ENCODE results near the gene STARD3NL. TPM values are rescaled to one million over a fixed set of nuclear protein-coding genes. Genes with fewer than 3 reads are reported as not detected.
"Not testable (repeated sequence)": the region's sequence is repeated elsewhere in the genome, so short reads cannot be mapped to it uniquely, and the experiment has no call there.

STARD3NL gene
- total RNA-seq, 1 donor from 2014 or later, result 48.7 TPM

DNA sequence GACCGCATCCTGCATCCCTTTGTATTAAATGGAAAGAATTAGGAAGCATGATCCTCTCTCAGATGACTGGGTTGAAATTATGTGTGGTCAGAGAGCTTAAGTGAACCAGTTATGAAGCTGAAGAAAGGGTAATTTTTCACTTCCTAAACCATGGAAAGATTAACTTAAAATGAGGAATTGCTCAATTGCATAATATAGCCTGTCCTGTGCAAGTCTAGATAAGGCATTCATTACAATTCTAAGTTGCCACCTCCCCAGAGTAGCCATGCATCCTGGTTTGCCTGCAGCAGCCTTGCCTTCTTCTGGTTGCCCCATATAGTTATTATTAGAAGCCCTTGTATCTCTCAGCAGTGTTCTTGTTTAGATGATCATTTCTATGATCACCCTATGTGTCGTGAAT lies 45.3 kb downstream of the STARD3NL start:
- DNase-seq, result no peak

DNA sequence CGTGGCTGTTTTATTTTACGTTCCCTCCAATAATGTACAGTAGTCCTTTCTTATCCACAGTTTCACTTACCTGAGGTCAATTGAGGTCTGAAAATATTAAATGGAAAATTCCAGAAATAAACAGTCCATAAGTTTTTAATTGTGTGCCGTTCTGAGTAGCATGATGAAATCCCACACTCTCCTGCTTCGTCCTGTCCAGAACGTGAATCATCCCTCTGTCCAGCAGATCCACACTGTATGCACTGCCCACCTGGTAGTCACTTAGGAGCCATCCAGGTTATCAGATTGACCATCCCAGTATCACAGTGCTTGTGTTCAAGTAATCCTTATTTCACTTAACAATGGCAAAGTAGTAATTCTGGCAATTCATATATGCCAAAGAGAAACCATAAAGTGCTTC lies 46.3 kb downstream of the STARD3NL start:
- DNase-seq, result no peak

DNA sequence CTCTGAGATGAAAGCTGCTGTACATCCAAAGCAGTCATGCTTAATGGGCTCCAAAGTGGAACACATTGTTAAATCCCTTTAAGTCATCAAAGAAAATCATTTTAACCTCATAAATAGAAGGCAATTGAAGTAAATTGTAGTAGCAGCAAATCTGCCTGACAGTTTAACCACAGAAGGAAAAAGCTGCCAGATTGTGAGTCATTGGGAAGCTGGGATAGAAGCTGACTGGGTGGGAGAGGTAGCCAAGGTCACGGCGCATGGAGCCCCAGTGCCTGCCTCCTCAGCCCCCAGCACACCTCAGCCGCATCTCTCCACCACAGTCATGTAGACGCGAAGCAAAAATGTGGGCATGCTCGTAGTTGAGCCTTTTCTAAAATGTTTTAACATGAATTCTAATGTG lies 51.3 kb downstream of the STARD3NL start:
- peak; percentile 10 for DNase-seq

DNA sequence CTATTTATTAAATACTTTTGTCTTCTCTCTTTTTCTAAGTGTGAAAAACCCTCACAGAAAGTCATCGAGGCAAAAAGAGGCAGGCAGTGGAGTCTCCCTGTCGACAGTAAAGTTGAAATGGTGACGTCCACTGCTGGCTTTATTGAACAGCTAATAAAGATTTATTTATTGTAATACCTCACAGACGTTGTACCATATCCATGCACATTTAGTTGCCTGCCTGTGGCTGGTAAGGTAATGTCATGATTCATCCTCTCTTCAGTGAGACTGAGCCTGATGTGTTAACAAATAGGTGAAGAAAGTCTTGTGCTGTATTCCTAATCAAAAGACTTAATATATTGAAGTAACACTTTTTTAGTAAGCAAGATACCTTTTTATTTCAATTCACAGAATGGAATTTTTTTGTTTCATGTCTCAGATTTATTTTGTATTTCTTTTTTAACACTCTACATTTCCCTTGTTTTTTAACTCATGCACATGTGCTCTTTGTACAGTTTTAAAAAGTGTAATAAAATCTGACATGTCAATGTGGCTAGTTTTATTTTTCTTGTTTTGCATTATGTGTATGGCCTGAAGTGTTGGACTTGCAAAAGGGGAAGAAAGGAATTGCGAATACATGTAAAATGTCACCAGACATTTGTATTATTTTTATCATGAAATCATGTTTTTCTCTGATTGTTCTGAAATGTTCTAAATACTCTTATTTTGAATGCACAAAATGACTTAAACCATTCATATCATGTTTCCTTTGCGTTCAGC lies 52.0 kb downstream of the STARD3NL start:
- DNase-seq, result no peak

DNA sequence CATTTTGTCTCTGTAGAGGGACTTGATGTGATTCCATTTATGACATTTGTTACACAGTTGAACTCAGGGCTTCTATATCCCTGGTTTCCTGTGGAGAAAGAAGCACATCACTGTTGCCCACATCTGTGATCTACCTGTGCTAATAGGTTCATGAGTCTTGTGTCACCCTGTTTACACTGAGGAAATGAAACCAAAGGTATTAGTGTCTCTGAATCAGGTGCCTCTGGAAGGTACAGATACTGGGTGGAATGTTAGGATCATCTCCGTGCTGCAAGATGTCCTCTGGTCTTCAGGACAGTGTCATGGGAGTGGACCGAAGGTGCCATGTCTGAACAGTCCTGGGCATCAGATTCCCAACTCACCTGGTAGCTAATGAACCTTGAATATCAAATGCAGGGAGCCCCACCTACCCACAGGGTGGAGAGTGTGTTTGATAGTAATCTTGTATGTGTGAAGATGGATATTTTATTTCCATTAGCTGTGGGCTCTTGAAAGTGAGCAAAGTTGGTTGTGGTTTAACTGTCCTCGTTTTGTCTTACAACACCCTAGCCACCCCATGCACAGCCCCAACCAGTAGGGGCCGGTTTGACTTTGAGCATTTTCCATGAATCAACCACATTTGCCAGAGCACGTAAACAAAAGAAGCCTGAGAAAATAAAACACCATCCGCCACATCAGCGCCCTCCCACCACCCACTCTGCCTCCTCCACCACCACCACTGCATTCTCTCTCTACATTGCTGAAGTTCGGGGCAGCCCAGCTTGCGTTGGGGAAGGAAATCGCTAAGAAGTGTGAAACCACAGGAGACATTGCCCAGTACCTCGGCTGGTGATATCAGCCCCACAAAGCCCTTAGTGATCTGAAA lies 54.7 kb downstream of the STARD3NL start:
- DNase-seq, result no peak

DNA sequence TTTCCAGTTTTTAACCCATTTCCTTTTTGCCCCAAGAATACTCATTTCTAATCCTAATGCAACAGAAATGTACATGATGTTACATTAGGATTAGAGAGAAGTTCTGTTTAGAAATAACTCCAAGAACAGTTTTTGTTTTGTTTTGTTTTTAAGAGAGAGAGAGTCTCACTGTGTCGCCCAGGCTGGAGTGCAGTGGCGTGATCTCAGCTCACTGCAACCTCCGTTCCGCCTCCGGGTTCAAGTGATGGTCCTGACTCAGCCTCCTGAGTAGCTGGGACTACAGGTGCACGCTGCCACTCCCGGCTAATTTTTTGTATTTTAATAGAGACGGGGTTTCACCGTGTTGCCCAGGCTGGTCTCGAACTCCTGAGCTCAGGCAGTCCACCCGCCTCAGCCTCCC lies 56.7 kb downstream of the STARD3NL start:
- not testable (repeated sequence) for DNase-seq

DNA sequence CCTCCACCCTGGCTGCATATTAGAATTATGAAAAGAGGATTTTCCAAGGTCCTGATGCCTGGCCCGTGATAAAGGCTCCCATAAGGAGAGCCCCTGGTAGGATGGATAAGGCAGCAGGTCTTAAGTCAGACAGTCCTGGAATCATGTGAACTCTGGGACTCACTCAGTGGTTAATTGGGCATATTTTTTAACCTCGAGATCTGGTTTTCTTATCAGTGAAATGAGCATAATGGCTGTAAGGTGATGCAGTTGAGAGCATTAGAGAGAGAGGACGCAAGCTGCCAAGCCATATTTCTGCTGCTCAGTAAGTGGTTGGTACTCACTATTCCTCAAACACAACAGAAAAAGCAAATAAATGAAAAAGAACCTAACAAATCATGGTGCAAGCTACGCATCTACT lies 57.6 kb downstream of the STARD3NL start:
- DNase-seq, result no peak

DNA sequence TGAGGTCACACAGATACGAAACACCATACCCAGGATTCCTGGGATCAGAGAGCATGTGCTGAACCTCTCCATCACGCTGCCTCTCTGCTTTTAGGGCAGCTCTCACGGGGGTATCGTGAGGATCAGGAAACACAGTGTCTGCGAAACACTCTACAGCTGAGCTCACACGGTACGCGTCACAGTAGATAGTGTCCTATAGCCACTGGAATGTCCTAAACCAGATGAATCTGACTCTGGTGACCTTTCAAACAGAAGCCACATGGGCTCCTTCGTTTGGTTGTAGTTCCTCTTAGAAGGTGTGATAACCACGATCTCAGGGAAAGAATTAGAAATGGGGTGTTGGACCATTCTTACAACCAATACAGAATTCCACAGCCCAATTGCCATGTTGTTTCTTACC lies 61.1 kb downstream of the STARD3NL start:
- not testable (repeated sequence) for DNase-seq

DNA sequence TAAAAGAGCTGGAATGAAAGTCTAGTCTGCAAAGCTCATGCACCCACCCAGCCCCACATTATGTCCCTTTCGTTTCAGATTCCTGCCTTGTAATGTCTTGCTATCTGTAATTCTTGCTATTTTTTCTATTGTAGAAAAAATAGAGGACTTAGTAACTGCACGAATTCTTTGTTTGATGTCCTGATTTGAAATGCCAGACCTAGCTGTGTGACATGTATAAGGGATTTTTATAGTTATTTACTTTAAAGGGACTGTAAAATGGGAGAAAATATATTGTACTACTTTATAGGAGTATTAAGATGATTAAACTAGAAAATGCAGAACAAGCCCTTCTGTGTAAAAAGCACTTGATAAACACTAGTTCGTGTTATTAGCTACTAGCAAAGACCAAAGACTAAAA lies 63.0 kb downstream of the STARD3NL start:
- DNase-seq, result no peak

DNA sequence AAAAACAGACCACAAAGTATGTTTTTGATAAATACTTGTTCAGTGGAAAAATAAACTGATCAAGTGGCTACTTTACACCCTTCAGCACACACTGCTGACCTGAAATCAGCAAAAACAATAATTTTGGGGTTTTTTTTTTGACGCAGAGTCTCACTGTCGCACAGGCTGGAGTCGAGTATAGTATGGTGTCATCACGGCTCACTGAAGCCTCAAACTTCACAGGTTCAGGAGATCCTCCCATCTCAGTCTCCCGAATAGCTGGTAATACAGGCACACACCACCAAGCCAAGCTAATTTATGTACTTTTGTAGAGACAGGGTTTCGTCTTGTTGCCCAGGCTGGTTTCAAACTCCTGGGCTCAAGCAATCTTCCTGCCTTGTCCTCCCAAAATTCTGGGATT lies 64.8 kb downstream of the STARD3NL start:
- DNase-seq, result no peak

DNA sequence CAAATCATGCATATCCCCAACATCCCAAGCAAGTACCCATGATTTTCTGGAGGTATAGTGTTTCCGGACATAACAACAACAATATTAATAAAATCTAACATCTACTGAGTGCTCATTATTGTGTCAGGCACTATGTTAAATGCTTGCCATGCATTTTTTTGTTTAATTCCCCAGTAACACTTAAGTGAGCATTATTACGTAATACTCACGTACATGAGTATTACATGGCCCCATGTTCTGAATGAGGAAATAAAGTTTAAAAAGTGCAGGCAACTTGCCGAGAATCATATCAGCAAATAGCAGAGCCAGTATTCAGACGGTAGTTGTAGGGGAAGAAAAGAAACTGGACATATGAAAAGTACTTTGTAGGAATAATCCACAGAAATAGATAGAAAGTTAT lies 65.3 kb downstream of the STARD3NL start:
- DNase-seq, result not testable (repeated sequence)

DNA sequence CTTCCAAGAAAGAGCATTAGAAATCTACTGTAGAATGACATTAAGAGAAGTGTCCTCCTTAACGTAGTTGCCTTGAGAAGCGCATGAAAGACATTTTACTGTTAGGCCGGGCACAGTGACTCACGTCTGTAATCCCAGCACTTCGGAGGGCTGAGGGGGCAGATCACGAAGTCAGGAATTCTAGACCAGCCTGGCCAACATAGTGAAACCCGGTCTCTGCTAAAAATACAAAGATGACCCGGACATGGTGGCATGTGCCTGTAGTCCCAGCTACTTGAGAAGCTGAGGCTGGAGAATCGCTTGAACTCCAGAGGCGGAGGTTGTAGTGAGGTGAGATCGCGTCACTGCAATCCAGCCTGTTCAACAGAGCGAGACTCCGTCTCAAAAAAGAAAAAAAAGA lies 66.5 kb downstream of the STARD3NL start:
- peak; percentile 16 for DNase-seq

DNA sequence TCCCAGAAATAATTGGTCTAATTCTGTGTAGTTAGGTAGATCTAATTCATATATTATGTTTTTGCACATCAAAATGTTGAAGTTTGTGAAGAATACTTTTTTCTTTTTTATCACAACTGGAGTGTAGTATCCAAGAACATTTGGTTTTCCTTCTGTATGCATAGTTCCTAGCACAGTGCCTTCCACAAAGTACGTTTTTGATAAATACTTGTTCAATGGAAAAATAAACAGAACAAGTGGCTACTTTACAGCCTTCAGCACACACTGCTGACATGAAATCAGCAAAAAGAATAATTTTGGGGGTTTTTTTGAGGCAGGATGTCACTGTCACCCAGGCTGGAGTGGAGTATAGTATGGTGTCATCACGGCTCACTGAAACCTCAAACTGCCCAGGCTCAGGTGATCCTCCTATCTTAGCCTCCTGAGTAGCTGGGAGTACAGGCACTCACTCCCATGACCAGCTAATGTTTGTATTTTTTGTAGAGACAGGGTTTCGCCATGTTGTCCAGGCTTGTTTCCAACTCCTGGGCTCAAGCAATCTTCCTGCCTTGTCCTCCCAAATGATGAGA lies 67.4 kb downstream of the STARD3NL start:
- no peak for DNase-seq

DNA sequence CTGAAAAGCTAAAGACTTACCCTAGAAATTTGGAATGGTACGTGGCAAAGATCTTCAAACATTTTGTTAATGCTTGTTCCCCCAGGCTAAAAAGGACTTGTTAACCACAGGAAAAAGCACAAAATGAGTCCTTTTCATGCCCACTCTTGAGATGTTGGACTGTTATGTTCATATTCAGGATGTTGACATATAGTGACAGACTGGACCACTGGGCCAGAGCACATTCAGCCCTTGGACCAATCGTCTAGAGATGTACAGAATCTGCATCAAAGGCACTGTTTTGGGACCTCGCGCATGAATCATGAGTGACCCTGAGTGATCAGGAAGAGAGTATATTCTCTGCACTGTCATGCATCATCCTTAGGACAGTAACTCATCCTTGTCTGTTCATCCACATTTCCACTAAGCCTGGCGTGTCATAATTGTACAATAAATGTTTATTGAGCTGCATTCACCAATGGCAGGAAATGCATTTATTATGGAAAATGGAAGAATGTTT lies 70.1 kb downstream of the STARD3NL start:
- no peak for DNase-seq

DNA sequence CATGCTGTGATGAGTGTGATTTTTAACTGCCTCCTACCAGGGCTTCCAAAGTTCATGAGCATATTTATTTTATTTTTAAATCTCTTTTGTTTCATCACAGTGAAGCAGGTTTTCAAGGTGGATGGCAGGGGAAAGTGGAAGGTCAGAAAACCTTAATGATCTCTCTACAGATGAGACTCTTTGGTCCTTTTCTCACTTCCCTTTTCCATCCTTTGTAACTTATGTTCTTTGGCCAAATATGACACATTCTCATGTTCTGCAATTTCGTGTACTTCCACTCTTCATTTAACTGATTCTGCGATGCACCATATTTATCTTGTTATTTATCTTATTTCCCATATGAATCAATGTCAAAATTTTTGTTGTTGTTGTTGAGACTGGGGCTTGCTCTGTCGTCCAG lies 71.8 kb downstream of the STARD3NL start:
- not testable (repeated sequence) for DNase-seq

DNA sequence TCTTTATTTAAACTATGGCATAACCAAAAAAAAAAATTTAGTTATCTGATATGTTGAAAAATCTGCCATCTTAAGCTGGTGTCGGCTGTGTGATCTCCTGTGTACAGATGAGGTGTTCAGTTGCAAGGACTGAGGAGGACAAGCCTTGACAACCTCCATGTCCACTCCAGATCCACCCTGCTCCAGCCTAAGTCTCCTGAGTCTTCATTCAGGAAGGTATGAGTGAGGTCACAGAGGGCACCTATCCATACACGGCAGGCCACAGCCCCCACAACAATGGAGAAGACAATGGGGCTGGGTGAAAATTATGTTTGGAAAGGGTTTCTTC lies 79.3 kb downstream of the STARD3NL start:
- no peak for DNase-seq

DNA sequence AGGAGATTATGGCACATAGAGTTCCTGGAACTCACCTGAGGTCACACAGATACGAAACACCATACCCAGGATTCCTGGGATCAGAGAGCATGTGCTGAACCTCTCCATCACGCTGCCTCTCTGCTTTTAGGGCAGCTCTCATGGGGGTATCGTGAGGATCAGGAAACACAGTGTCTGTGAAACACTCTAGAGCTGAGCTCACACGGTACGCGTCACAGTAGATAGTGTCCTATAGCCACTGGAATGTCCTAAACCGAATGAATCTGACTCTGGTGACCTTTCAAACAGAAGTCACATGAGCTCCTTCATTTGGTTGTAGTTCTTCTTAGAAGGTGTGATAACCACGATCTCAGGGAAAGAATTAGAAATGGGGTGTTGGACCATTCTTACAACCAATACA lies 81.1 kb downstream of the STARD3NL start:
- DNase-seq, result not testable (repeated sequence)

DNA sequence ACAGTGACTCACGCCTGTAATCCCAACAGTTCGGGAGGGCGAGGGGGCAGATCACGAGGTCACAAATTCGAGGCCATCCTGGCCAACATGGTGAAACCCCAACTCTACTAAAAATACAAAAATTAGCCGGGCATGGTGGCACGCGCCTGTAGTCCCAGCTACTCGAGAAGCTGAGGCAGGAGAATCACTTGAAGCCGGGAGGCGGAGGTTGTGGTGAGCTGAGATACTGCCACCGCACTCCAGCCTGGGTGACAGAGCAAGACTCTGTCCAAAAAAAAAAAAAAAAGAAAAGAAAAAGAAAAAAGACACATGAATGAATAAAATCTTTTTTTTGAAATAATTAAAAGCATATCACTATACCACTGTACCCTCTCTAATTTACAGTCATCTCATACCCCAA lies 83.6 kb downstream of the STARD3NL start:
- not testable (repeated sequence) for DNase-seq

DNA sequence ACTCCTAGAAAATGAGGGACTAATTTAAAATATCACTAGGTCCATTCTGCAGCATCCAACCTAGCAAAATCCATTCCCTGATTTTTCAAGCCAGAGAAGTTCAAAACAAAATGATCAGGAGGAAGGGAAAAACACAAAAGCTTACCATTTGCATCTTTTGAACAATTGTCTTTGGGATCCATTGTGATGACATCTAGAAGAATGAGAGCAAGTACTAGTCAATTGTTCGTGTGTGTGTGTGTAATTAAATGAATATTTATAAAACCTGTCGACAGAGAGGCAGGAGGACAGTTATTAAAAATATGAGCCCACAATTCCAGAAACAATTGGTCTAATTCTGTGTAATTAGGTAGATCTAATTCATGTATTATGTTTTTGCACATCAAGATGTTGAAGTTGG lies 84.0 kb downstream of the STARD3NL start:
- DNase-seq, result not testable (repeated sequence)

DNA sequence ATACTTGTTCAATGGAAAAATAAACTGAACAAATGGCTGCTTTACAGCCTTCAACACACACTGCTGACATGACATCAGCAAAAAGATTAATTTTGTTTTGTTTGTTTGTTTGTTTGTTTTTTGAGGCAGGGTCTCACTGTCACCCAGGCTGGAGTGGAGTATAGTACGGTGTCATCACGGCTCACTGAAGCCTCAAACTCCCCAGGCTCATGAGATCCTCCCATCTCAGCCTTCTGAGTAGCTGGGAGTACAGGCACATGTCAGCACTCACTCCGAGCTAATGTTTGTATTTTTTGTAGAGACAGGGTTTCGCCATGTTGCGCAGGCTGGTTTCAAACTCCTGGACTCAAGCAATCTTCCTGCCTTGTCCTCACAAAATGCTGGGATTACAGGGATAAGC lies 84.5 kb downstream of the STARD3NL start:
- no peak for DNase-seq

DNA sequence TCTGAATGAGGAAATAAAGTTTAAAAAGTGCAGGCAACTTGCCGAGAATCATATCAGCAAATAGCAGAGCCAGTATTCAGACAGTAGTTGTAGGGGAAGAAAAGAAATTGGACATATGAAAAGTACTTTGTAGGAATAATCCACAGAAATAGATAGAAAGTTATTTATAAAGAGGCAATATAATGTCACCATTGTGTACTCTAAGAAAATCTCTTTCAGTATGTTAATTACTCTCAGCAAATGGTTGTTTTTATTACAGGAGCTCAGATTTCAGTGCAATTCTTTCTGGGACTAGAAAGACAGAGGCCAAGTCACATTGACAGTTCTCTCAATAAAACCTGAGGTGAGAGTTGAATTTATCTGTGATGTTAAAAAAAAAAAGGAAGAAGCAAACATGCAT lies 85.2 kb downstream of the STARD3NL start:
- not testable (repeated sequence) for DNase-seq

DNA sequence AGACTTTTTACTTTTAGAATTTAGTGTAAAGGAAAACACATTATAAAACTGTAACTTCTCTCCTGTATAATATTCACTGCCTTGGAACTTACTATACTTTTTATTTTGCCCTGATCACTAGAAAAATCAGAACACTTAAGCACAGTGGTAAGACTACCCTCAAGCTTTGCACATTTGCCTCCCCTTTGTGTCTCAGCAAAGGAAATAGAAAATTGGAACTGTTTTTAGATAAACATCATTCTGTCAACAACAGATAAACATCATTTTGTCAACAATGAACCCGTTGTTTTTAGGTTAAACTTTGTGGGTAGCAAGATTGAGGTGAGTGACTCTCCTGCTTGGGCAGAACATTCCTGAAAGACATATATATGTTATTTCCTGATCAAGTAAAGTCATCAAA lies 86.6 kb downstream of the STARD3NL start:
- DNase-seq, result not testable (repeated sequence)

DNA sequence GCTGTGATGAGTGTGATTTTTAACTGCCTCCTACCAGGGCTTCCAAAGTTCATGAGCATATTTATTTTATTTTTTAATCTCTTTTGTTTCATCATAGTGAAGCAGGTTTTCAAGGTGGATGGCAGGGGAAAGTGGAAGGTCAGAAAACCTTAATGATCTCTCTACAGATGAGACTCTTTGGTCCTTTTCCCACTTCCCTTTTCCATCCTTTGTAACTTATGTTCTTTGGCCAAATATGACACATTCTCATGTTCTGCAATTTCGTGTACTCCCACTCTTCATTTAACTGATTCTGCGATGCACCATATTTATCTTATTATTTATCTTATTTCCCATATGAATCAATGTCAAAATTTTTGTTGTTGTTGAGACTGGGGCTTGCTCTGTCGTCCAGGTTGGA lies 87.9 kb downstream of the STARD3NL start:
- not testable (repeated sequence) for DNase-seq

Data from tongue (tissue), 2 donors.